HUES48 (cell line): Measurements from ENCODE around the gene SINHCAF.

Experiments used
- H3K27ac ChIP-seq: one replicate; pipeline ENCODE4 v1.7.0; 2013; ENCODE audit warnings: low read depth, low read length, inconsistent platforms
- H3K27me3 ChIP-seq: 2 replicates; pipeline ENCODE4 v1.6.1; 2013; ENCODE audit warnings: mild to moderate bottlenecking, low read length; ENCODE audit not compliant: control insufficient read depth, insufficient read depth
- H3K36me3 ChIP-seq: 2 replicates; pipeline ENCODE4 v1.6.1; 2013; ENCODE audit warnings: low read length; ENCODE audit not compliant: control insufficient read depth, insufficient read depth
- H3K4me1 ChIP-seq: 2 replicates; pipeline ENCODE4 v1.6.1; 2013; ENCODE audit warnings: mild to moderate bottlenecking, low read length; ENCODE audit not compliant: control insufficient read depth, insufficient read depth
- H3K4me3 ChIP-seq: 2 replicates; pipeline ENCODE4 v1.5.1; 2013; ENCODE audit warnings: mild to moderate bottlenecking, low read depth, low read length
- H3K9ac ChIP-seq: 2 replicates; pipeline ENCODE4 v1.6.1; 2013; ENCODE audit warnings: mild to moderate bottlenecking, low read depth, low read length, moderate library complexity
- H3K9me3 ChIP-seq: 2 replicates; pipeline ENCODE4 v1.6.1; 2013; ENCODE audit warnings: low read length; ENCODE audit not compliant: control insufficient read depth, insufficient read depth

SINHCAF gene

DNA sequence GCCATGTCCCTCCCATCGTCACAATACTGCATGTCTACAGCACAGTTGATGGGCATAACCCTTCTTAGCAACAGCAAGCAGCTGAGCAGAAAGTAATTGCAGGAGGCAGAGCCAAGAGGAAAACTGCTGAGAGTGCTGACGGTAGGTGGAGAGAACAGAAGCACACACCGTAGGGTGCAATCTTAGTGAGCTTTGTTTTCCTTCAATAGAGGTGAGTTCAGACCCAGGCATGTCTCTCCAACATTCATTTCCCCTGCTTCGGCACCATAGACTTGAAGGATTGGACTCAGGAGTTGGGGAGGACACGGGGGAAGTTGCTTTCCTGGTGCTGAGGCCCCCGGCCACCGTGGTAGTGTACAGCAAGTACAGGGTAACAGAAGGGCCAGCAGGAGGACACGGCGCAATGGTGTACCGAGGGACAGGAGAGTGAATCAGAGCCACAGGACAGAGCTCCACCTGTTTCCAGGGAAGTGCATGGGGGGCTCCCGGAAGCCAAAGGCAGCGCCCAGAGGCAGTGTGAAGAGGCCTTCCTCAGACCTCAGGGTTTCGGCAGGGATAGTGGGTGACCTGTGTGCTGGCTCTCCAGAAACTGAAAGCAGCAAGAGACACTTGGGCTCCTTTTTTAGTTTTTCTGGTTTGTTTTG lies 36.3 kb upstream of the SINHCAF start:
- Histone ChIP-seq H3K9ac (peak overlapping the region; percentile 65), H3K4me1 (peaks cover 18% of the 10 kb centered on the region), H3K9me3 (no peaks in the 10 kb centered on the region), H3K36me3 (no peaks in the 10 kb centered on the region), H3K27me3 (no peaks in the 10 kb centered on the region), H3K27ac (peak overlapping the region; percentile 96), H3K4me3 (peak overlapping the region; percentile 28; the same call in 1 of the 2 replicates)

DNA sequence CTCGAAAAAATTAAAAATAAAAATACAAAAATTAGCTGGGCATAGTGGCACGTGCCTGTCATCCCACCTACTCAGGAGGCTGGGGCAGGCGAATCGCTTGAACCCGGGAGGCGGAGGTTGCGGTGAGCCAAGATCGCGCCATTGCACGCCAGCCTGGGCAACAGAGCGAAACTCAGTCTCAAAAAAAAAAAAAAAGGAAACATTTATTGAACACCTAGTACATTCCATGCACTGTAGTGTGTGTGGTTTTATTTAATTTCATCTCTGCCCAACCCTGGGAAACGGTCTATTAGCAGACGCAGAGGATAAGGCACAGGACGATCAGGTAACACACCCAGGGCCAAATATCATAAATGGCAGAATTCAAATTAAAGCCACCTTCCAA lies 35.8 kb upstream of the SINHCAF start:
- H3K27me3 ChIP-seq = no peaks in the 10 kb centered on the region
- H3K27ac ChIP-seq = peak overlapping the region; percentile 96
- no peaks in the 10 kb centered on the region for H3K9me3 ChIP-seq
- no peaks in the 10 kb centered on the region for H3K36me3 ChIP-seq
- H3K9ac ChIP-seq = no peak overlapping the region
- H3K4me1 ChIP-seq = peaks cover 18% of the 10 kb centered on the region
- H3K4me3 ChIP-seq = no peak overlapping the region; the same call in 1 of the 2 replicates

DNA sequence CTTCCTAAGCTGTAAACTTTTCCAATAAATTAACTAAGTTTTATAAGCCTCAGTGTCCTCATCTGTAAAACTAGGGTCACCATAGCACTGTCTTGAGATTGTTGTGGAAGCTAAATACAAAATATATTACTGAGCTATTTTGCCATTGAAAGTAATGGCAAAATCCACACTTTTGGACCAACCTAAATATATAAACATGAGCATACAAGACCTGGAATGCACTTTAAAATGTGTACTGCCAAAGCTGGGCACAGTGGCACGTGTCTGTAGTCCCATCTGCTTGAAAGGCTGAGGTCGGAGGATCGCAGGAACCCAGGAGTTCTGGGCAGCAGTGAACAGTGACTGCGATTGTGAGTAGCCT lies 29.8 kb upstream of the SINHCAF start:
- no peaks in the 10 kb centered on the region for H3K36me3 ChIP-seq
- H3K27me3 ChIP-seq = no peaks in the 10 kb centered on the region
- H3K4me1 ChIP-seq = peaks cover 9% of the 10 kb centered on the region
- H3K4me3 ChIP-seq = no peak overlapping the region
- no peak overlapping the region for H3K9ac ChIP-seq
- H3K9me3 ChIP-seq = no peaks in the 10 kb centered on the region
- no peak overlapping the region for H3K27ac ChIP-seq

DNA sequence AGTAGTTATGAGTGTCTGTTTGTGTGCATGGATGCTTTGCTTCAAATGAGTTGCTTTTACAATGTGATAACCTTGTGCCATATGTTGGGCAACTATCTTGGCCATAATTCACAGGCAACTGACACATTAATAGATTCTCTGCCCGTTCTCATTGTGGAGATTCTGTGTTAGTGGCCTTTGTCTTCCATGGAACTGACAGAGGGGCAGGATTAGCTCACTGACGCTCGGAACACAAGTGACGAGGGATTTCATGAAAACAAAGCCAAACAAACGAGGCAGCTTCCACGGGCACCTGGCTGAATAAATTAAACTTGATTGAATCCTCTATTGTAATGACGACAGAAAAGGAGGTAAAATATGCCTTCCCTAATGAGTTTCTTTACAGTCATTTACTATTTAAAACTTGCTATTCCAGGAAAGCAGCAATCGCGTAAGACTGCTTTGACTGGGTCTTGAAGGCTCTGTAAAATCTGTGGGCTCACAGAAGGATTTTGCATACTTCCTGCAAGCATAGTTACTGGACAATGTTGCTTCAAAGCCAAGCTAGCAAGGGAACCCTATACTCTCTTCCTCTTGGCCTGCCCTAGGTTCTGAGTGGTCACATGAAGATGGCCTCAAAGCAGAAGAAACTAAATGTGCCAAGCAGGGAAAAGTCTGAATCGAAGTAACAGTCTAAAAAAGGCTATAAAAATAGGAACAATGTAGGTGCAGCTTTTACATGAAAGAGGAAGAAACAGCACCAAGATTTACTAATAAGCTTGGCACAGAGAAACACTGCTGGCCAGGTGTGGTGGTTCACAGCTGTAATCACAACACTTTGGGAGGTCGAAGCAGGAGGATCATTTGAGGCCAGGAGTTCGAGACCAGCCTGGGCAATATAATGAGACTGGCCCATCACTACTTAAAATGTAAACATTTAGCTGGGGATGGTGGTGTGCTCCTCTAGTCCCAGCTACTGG lies 28.1 kb upstream of the SINHCAF start:
- Histone ChIP-seq H3K9me3 (no peaks in the 10 kb centered on the region), H3K4me1 (peaks cover 9% of the 10 kb centered on the region), H3K4me3 (no peak overlapping the region), H3K27ac (no peak overlapping the region), H3K27me3 (no peaks in the 10 kb centered on the region), H3K9ac (no peak overlapping the region), H3K36me3 (no peaks in the 10 kb centered on the region)

DNA sequence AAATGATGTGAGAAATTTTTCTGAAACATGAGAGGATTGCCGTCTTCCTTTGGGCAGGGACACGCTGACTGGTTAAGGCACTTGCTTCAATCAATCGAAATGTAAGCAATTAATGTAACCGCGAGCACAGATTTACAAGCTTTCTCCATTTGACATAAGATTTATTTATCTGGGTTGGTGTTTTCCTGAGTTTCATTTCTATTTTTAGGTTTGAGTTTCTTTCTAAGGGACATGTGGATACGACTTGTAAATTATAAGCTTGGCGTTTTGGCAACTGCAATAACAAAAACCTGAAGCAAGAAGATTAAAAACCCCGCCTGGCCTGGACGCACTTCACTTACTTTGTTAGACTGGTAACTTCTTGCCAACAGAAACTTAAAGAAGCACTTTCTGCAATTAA lies 20.3 kb upstream of the SINHCAF start:
- H3K4me1 ChIP-seq = 0 out of 2 replicates have a peak, but pooled peaks cover 3% of the 10 kb centered on the region
- no peaks in the 10 kb centered on the region for H3K36me3 ChIP-seq
- no peak overlapping the region for H3K9ac ChIP-seq
- no peak overlapping the region for H3K4me3 ChIP-seq
- H3K27me3 ChIP-seq = no peaks in the 10 kb centered on the region
- no peak overlapping the region for H3K27ac ChIP-seq
- no peaks in the 10 kb centered on the region for H3K9me3 ChIP-seq

DNA sequence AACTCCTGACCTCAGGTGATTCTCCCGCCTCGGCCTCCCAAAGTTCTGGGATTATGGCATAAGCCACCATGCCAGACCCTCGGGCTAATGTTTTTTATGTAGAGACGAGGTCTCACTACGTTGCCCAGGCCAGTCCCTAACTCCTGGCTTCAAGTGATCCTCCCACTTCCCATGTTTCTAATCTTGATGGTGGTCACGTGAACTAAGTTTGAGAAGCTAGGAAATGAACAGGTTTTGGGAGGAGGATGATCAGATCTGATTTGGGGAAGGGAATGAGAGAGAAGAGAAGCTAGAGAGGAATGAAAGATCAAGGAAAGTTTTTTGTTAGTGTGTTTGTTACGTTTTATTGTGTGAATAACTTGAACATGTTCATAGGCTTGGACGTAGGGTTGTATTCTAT lies 17.2 kb upstream of the SINHCAF start:
- no peaks in the 10 kb centered on the region for H3K27me3 ChIP-seq
- no peak overlapping the region for H3K9ac ChIP-seq
- peaks cover 11% of the 10 kb centered on the region for H3K4me1 ChIP-seq
- H3K4me3 ChIP-seq = no peak overlapping the region
- H3K27ac ChIP-seq = no peak overlapping the region
- H3K9me3 ChIP-seq = no peaks in the 10 kb centered on the region
- H3K36me3 ChIP-seq = no peaks in the 10 kb centered on the region

DNA sequence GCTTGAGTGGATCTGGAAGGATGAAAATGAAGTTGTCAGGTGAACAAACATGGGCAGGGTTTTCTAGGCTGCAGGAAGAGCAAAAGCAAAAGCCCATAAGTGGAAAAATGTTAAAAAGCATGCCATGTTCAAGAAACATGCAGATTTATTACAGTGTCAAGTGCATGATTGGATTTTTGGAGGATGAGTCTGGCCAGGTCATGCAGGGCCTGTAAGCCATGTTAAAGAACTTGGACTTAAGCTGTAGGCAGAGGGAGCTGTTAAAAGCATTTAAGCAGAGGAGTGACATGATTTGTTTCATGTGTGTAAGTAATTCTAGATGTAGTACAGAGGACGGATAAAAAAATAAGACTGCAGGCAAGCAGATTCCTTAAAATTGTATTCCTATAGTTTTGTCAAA lies 16.3 kb upstream of the SINHCAF start:
- Histone ChIP-seq H3K4me1 (peaks cover 11% of the 10 kb centered on the region), H3K27ac (no peak overlapping the region), H3K4me3 (no peak overlapping the region), H3K9me3 (no peaks in the 10 kb centered on the region), H3K27me3 (no peaks in the 10 kb centered on the region), H3K36me3 (no peaks in the 10 kb centered on the region), H3K9ac (no peak overlapping the region)

DNA sequence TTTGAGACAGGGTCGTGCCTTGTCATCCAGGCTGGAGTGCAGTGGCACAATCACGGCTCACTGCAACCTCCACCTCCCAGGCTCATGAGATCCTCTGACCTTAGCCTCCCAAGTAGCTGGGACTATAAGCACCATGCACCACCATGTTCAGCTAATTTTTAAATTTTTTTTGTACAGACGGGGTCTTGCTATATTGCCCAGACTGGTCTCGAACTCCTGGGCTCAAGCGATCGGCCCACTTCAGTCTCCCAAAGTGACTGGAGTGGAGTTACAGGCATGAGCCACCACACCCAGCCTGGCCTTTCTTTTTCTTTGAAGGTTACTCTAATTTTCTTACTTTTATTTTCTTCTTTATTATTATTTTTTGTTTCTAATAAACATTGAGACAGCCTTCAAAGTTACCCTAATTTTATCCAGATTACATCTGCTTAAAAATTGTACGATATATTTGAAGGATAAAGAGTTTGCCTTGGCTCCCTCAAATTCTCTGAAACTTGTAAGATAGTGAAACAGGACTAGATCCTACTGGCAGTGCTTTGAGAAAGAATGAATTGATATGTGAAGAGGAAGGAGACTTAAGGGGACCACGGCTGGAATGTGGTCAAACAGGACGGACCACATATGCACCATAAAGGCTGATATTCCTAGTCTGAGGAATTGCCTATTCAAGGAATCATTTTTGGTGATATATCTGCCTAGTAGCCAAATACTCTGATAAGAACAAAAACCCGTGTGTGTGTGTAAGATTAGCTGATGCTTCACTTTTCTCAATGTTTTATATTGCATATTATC lies 14.1 kb upstream of the SINHCAF start:
- peaks cover 8% of the 10 kb centered on the region for H3K4me1 ChIP-seq
- H3K27me3 ChIP-seq = no peaks in the 10 kb centered on the region
- H3K9me3 ChIP-seq = no peaks in the 10 kb centered on the region
- H3K9ac ChIP-seq = no peak overlapping the region
- H3K36me3 ChIP-seq = no peaks in the 10 kb centered on the region
- no peak overlapping the region for H3K4me3 ChIP-seq
- H3K27ac ChIP-seq = no peak overlapping the region

DNA sequence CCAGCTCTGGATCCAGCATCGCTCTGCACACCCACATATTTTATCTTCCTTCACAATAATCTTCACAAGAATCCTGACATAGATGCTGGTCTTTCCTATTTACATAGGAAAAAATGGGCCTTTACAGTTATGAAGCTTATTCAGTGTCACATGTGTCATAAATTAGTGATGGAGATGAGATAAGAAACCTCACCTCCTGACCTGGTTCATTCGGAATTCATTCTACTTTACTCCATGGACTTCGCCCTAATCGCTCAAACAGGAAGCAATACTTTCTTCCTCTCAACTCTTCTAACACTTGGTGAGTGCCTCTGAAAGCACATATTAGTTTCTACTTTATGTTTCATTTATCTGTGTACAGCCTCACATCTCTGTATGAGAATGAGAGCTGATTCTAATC lies 12.0 kb upstream of the SINHCAF start:
- H3K9ac ChIP-seq = no peak overlapping the region
- H3K27me3 ChIP-seq = no peaks in the 10 kb centered on the region
- H3K27ac ChIP-seq = no peak overlapping the region
- H3K4me3 ChIP-seq = no peak overlapping the region
- H3K36me3 ChIP-seq = no peaks in the 10 kb centered on the region
- no peaks in the 10 kb centered on the region for H3K9me3 ChIP-seq
- peaks cover 8% of the 10 kb centered on the region for H3K4me1 ChIP-seq

DNA sequence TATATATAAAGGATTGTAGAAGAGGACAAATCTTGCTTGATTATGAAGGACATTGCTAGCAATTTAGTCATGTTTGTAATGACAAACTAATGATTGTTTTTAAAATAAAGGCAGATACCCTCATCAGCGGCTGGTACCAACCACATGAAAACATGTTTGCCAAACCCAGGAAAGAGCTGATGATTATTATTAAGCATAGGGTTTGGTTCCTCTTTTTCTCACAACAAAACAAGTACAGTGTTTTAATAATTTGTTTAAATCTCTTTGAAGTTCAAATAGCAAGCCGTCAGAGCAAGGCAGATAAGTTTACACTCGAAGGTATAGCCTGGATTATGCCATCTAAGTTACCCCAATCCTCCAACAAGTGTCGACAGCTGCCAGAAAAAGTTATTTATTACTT lies 5.3 kb upstream of the SINHCAF start:
- no peaks in the 10 kb centered on the region for H3K36me3 ChIP-seq
- H3K9ac ChIP-seq = no peak overlapping the region
- H3K4me3 ChIP-seq = no peak overlapping the region
- no peaks in the 10 kb centered on the region for H3K27me3 ChIP-seq
- no peak overlapping the region for H3K27ac ChIP-seq
- H3K4me1 ChIP-seq = peaks cover 8% of the 10 kb centered on the region
- no peaks in the 10 kb centered on the region for H3K9me3 ChIP-seq
